GF-D8 (cell line): ENCODE data around the gene ARSA.
"Not testable (repeated sequence)": the region's sequence is repeated elsewhere in the genome, so short reads cannot be mapped to it uniquely, and the experiment has no call there.

Experiments used
- DNase-seq: peaks from one replicate; lab custom pipeline; 2025; lab: John Stamatoyannopoulos, UW

ARSA gene

GRCh38 chr22:50621948-50622722 lies 5.8 kb downstream of the ARSA start:
- DNase-seq, result no peak

GRCh38 chr22:50621356-50621880 lies 6.5 kb downstream of the ARSA start:
- DNase-seq, result peak; percentile 65

GRCh38 chr22:50620593-50621355 lies 7.2 kb downstream of the ARSA start:
- no peak for DNase-seq

GRCh38 chr22:50614296-50614695 lies 13.7 kb downstream of the ARSA start:
- not testable (repeated sequence) for DNase-seq

- DNase-seq, result no peak
Measured at GRCh38 chr22:50613291-50613981, 14.5 kb downstream of the ARSA start.

GRCh38 chr22:50612528-50613221 lies 15.3 kb downstream of the ARSA start:
- no peak for DNase-seq

- DNase-seq, result no peak
Measured at GRCh38 chr22:50612168-50612527, 15.8 kb downstream of the ARSA start.

GRCh38 chr22:50611341-50612060 lies 16.5 kb downstream of the ARSA start:
- DNase-seq, result no peak

- no peak for DNase-seq
Measured at GRCh38 chr22:50610581-50610980, 17.4 kb downstream of the ARSA start.

GRCh38 chr22:50610041-50610451 lies 17.9 kb downstream of the ARSA start:
- no peak for DNase-seq

- no peak for DNase-seq
Measured at GRCh38 chr22:50609599-50609998, 18.4 kb downstream of the ARSA start.

GRCh38 chr22:50608996-50609395 lies 19.0 kb downstream of the ARSA start:
- no peak for DNase-seq

GRCh38 chr22:50608058-50608840 lies 19.7 kb downstream of the ARSA start:
- DNase-seq, result not testable (repeated sequence)

GRCh38 chr22:50607659-50608020 lies 20.3 kb downstream of the ARSA start:
- DNase-seq, result no peak

- DNase-seq, result no peak
Measured at GRCh38 chr22:50606946-50607658, 20.9 kb downstream of the ARSA start.

- DNase-seq, result no peak
Measured at GRCh38 chr22:50606165-50606945, 21.6 kb downstream of the ARSA start.

- DNase-seq, result no peak
Measured at GRCh38 chr22:50605613-50606074, 22.3 kb downstream of the ARSA start.

GRCh38 chr22:50605002-50605612 lies 22.8 kb downstream of the ARSA start:
- DNase-seq, result no peak
